ENCODE measurements around the gene KIF19. TPM values are rescaled to one million over a fixed set of nuclear protein-coding genes. Genes with fewer than 3 reads are reported as not detected.
A peak's percentile ranks its signal among the peaks of the same experiment; 100 is the strongest.

The KIF19 gene
- polyA plus RNA-seq, 4 donors: 0.45 to 4.5 (median 2.4) TPM

DNA sequence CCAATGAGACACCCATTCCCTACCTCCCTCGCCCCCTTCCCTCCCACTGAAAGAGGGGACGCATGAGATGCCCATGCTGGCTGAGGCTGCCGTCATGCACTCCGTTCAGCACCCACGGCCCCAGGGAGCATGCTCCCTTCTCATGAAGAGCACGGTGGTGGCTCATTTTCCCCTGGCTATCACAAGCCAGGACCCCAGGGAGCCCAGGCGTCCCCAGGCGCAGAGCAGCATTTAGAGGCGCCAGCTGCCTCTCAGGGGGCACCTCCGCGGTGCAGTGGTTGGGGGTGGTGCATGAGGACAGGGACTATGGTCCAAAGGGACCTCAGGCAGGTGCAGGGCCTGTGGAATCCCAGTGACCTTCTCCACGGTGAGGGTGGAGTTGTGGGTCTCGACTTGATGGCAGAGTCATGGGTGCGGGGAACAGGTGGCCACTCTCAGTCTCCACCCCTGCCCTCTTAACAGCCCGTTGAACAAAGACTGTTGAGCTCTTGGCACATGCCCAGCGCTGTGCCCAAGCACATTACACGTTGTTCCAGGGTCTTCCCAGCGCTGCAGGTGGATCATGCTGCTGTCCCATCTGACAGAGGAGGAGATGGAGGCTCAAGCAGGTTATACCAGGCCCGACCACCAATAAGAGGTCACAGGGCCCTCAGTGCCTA, 13.6 kb downstream of the KIF19 start:
- Histone ChIP-seq H3K4me3 (ENCODE audit: low read depth in 1 of 3, low read length in 3 of 3) (no peak overlapping the region), H3K9me3 (ENCODE audit: control insufficient read depth in 2 of 2, insufficient read depth in 1 of 2, low read depth in 1 of 2, low read length in 1 of 2) (no peaks in the 10 kb centered on the region), H3K4me1 (ENCODE audit: control insufficient read depth in 3 of 3, insufficient read depth in 2 of 3, low read depth in 1 of 3, low read length in 2 of 3) (no peaks in the 10 kb centered on the region), H3K27ac (ENCODE audit: low read depth in 1 of 3, low read length in 2 of 3) (no peak overlapping the region), H3K27me3 (ENCODE audit: control insufficient read depth in 3 of 3, insufficient read depth in 3 of 3, low read length in 3 of 3) (peaks cover 0 to 4% (median 0%) of the 10 kb centered on the region in 3 donors), H3K36me3 (ENCODE audit: control insufficient read depth in 3 of 3, insufficient read depth in 2 of 3, low read depth in 1 of 3, low read length in 3 of 3) (no peaks in the 10 kb centered on the region)
- 73 to 85% (median 75%) methylated on average over 18 to 19 of the region's 19 CpGs for WGBS, 3 donors
- FAIRE-seq (no peak), DNase-seq (no peak)

DNA sequence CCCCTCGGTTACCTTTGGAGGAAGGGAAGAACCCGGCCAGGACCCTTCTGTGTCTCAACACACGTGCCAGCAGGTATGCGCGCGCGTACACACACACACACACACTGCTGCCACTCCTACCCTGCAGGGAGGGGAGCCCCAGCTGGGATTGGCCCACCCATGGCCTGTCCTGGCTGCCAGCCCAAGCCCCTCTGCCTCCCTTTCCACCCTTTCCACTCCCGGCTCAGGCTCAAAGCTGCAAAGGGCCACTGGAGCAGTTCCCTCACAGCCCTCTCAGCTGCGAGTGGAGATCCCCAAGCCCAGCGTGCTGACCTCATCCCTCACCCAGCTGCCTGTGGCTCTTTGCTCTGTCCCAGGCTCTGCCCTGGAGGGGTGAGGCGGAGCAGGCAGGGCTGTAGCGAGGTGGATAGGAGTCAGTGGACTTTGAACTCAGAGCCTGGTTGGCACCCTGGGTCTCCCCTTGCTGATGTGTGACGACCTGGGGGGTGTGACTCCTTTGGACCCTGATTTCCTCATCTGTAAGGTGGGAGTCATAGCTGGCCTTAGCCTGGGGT, 14.5 kb downstream of the KIF19 start:
- H3K4me3 ChIP-seq (ENCODE audit: low read depth in 1 of 3, low read length in 3 of 3): no peak overlapping the region
- FAIRE-seq: no peak
- DNase-seq: peak in 1 of 2 donors; percentile 37
- WGBS, 3 donors: 40 to 55% (median 40%) methylated on average over 10 to 13 of the region's 13 CpGs
- H3K4me1 ChIP-seq (ENCODE audit: control insufficient read depth in 3 of 3, insufficient read depth in 2 of 3, low read depth in 1 of 3, low read length in 2 of 3): no peaks in the 10 kb centered on the region
- no peaks in the 10 kb centered on the region for H3K9me3 ChIP-seq (ENCODE audit: control insufficient read depth in 2 of 2, insufficient read depth in 1 of 2, low read depth in 1 of 2, low read length in 1 of 2)
- H3K27me3 ChIP-seq (ENCODE audit: control insufficient read depth in 3 of 3, insufficient read depth in 3 of 3, low read length in 3 of 3): peaks cover 0 to 4% (median 0%) of the 10 kb centered on the region in 3 donors
- no peak overlapping the region for H3K27ac ChIP-seq (ENCODE audit: low read depth in 1 of 3, low read length in 2 of 3)
- H3K36me3 ChIP-seq (ENCODE audit: control insufficient read depth in 3 of 3, insufficient read depth in 2 of 3, low read depth in 1 of 3, low read length in 3 of 3): no peaks in the 10 kb centered on the region

DNA sequence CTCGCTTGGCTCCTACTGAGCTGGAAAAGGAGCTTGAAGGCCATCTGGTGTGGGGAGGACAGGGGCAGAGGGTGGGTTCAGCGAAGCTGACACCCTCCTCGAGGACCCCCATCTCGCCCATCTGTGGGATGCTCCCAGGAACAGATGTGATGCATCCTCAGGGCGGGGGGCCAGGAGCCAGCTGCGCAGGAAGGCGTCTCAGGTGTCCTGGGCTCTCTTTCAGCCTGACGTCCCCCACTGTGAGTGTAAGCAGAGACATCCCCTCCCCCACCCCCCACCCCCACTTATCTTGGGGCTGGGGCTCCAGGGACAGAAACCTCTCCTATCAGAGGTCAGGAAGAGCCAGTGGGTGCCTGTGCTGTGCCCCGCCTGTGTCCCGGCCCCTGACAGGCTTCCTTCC, 16.2 kb downstream of the KIF19 start:
- DNase-seq: no peak
- WGBS, 3 donors: 54 to 76% (median 58%) methylated on average over 9 to 10 of the region's 10 CpGs
- H3K9me3 ChIP-seq (ENCODE audit: control insufficient read depth in 2 of 2, insufficient read depth in 1 of 2, low read depth in 1 of 2, low read length in 1 of 2): no peaks in the 10 kb centered on the region
- H3K27ac ChIP-seq (ENCODE audit: low read depth in 1 of 3, low read length in 2 of 3): no peak overlapping the region
- H3K4me3 ChIP-seq (ENCODE audit: low read depth in 1 of 3, low read length in 3 of 3): no peak overlapping the region
- peaks cover 0 to 4% (median 0%) of the 10 kb centered on the region in 3 donors for H3K27me3 ChIP-seq (ENCODE audit: control insufficient read depth in 3 of 3, insufficient read depth in 3 of 3, low read length in 3 of 3)
- no peak for FAIRE-seq
- no peaks in the 10 kb centered on the region for H3K36me3 ChIP-seq (ENCODE audit: control insufficient read depth in 3 of 3, insufficient read depth in 2 of 3, low read depth in 1 of 3, low read length in 3 of 3)
- no peaks in the 10 kb centered on the region for H3K4me1 ChIP-seq (ENCODE audit: control insufficient read depth in 3 of 3, insufficient read depth in 2 of 3, low read depth in 1 of 3, low read length in 2 of 3)

DNA sequence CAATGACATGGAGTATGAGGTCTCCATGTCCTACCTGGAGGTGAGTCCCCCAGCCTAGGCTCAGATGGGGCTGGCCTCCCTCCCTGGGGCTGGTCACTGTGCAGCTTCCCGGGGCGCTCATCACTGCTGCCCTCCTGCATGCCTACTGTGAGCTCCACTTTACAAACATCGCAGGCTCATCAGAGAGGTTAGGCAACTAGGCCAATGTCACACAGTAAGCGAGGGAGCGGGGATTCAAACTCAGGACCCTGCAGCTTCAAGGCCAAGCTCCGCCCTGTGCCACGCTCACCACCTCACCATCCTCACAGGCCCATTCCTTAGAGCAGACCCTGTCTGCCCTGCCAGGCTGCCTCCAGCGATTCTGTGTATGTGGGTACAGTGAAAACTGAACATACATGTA, 17.1 kb downstream of the KIF19 start:
- FAIRE-seq: no peak
- no peak overlapping the region for H3K27ac ChIP-seq (ENCODE audit: low read depth in 1 of 3, low read length in 2 of 3)

DNA sequence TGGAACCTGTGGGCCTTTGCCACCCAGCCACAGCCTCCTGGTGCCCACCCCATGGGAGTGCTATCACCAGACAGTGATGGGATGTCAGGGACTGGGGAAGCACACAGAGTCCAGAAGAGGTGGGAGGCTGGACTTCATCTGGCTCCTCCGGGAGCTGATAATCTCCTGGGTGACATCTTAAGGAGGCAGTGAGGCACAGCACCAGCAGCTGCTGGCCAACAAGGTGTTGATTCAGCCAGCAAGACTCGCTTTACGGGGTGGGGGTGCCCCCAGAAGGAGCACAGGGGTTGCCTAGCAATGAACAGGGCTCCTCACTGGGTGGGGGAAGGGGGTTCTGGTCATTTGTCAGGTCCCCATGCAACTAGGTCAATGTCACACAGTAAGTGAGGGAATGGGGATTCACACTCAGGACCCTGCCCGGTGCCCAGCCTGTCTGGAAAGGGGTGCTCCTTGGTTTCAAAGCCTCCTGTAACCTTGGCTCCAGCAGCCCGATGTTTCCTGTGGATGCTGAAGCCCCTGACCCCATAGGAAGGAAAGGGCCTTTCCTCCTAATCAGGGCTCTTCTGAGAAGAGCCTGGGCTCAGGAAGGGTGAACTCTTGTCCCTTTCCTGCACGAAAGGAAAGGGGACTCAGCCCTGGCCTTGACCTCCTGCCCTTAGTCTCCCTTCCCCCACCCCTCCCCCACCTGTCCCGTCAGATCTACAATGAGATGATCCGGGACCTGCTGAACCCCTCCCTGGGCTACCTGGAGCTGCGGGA, 17.7 kb downstream of the KIF19 start:
- Histone ChIP-seq H3K36me3 (ENCODE audit: control insufficient read depth in 3 of 3, insufficient read depth in 2 of 3, low read depth in 1 of 3, low read length in 3 of 3) (no peaks in the 10 kb centered on the region), H3K9me3 (ENCODE audit: control insufficient read depth in 2 of 2, insufficient read depth in 1 of 2, low read depth in 1 of 2, low read length in 1 of 2) (no peaks in the 10 kb centered on the region), H3K27me3 (ENCODE audit: control insufficient read depth in 3 of 3, insufficient read depth in 3 of 3, low read length in 3 of 3) (peaks cover 0 to 6% (median 0%) of the 10 kb centered on the region in 3 donors), H3K27ac (ENCODE audit: low read depth in 1 of 3, low read length in 2 of 3) (no peak overlapping the region), H3K4me1 (ENCODE audit: control insufficient read depth in 3 of 3, insufficient read depth in 2 of 3, low read depth in 1 of 3, low read length in 2 of 3) (no peaks in the 10 kb centered on the region), H3K4me3 (ENCODE audit: low read depth in 1 of 3, low read length in 3 of 3) (no peak overlapping the region)
- FAIRE-seq (no peak), DNase-seq (no peak)
- WGBS, 3 donors: 35 to 56% (median 36%) methylated on average over 9 of the region's 9 CpGs

More for the DNA sequence above, 17.1 kb downstream of the KIF19 start:
- no peaks in the 10 kb centered on the region for H3K4me1 ChIP-seq (ENCODE audit: control insufficient read depth in 3 of 3, insufficient read depth in 2 of 3, low read depth in 1 of 3, low read length in 2 of 3)
- no peak overlapping the region for H3K4me3 ChIP-seq (ENCODE audit: low read depth in 1 of 3, low read length in 3 of 3)
- DNase-seq: no peak
- WGBS, 3 donors: 81 to 87% (median 83%) methylated on average over 8 of the region's 8 CpGs
- H3K27me3 ChIP-seq (ENCODE audit: control insufficient read depth in 3 of 3, insufficient read depth in 3 of 3, low read length in 3 of 3): peaks cover 0 to 6% (median 0%) of the 10 kb centered on the region in 3 donors
- no peaks in the 10 kb centered on the region for H3K36me3 ChIP-seq (ENCODE audit: control insufficient read depth in 3 of 3, insufficient read depth in 2 of 3, low read depth in 1 of 3, low read length in 3 of 3)
- no peaks in the 10 kb centered on the region for H3K9me3 ChIP-seq (ENCODE audit: control insufficient read depth in 2 of 2, insufficient read depth in 1 of 2, low read depth in 1 of 2, low read length in 1 of 2)

DNA sequence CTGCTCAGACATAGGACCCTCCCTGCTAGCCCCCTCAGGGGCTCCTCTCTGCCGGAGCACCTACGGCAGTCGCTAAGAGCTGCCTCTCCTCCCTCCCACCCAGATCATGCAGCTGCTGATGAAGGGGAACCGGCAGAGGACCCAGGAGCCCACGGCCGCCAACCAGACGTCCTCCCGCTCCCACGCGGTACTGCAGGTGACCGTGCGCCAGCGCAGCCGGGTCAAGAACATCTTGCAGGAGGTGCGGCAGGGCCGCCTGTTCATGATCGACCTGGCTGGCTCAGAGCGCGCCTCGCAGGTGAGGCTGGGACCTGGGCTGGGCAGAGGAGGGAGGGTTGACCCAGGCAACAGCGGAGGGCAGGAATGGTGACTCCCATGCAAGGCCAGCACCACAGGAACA, 18.6 kb downstream of the KIF19 start:
- H3K27ac ChIP-seq (ENCODE audit: low read depth in 1 of 3, low read length in 2 of 3): no peak overlapping the region
- H3K4me3 ChIP-seq (ENCODE audit: low read depth in 1 of 3, low read length in 3 of 3): no peak overlapping the region
- H3K9me3 ChIP-seq (ENCODE audit: control insufficient read depth in 2 of 2, insufficient read depth in 1 of 2, low read depth in 1 of 2, low read length in 1 of 2): no peaks in the 10 kb centered on the region
- H3K36me3 ChIP-seq (ENCODE audit: control insufficient read depth in 3 of 3, insufficient read depth in 2 of 3, low read depth in 1 of 3, low read length in 3 of 3): no peaks in the 10 kb centered on the region
- DNase-seq: no peak
- FAIRE-seq: no peak
- H3K27me3 ChIP-seq (ENCODE audit: control insufficient read depth in 3 of 3, insufficient read depth in 3 of 3, low read length in 3 of 3): peaks cover 0 to 12% (median 0%) of the 10 kb centered on the region in 3 donors
- WGBS, 3 donors: 60 to 78% (median 64%) methylated on average over 19 to 21 of the region's 21 CpGs
- no peaks in the 10 kb centered on the region for H3K4me1 ChIP-seq (ENCODE audit: control insufficient read depth in 3 of 3, insufficient read depth in 2 of 3, low read depth in 1 of 3, low read length in 2 of 3)

DNA sequence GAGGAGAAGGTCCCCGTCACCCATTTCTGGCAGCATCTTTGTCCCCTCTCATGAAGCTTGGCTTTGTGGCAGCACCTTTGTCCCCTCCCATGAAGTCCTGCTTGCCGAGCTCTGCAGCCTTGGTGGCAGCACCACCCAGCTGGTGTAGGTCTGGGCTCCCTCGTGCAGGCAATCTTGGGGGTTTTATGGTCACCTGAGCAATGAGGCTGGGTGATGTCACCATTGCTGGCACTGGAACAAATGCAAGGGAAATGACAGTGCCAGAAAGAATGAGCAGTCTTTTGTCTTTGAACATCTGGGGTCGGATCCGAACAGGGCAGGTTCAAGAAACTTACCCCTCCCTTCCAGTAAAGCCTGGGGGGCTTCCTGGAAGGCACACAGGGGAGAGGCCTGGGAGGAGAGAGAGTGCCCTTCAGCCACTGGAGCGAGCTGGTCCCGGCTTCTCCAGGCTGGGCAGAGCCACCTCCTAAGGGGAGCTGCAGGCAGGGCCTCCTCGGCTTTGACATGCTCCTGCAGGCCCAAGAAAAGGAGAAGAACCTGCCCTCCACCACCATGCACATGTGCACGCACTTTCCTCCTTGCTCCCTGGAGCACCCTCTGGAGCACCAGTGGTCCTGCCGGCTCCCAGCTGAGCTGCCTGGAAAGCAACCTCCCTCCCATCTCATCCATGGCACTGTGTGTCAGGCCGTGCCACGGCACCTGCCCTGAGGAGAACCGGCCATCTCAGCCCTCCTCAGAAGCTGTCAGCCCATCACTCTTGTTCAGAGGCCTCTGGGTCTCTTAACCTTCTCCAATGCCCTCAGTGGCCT, 19.6 kb downstream of the KIF19 start:
- FAIRE-seq: no peak
- no peak for DNase-seq

DNA sequence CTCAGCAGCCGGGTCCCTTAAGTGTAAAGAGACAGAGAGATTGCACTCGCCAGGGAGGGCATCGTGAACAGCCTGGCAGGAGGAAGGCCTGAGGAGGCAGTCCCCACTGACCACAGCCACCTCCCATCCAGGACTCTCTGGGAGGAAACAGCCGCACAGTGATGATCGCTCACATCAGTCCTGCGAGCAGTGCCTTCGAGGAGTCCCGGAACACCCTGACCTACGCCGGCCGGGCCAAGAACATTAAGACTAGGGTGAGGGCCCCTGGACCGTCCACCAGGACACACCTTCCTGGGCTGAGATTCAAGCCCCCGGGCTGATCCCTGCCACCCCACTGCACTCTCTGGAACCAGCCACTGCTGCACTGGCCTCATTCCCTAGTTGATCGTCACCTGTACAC, 21.6 kb downstream of the KIF19 start:
- H3K27me3 ChIP-seq (ENCODE audit: control insufficient read depth in 3 of 3, insufficient read depth in 3 of 3, low read length in 3 of 3): peaks cover 3 to 35% (median 5%) of the 10 kb centered on the region in 3 donors

More for the DNA sequence above, 19.6 kb downstream of the KIF19 start:
- no peaks in the 10 kb centered on the region for H3K4me1 ChIP-seq (ENCODE audit: control insufficient read depth in 3 of 3, insufficient read depth in 2 of 3, low read depth in 1 of 3, low read length in 2 of 3)
- 56 to 72% (median 57%) methylated on average over 13 of the region's 13 CpGs for WGBS, 3 donors
- H3K36me3 ChIP-seq (ENCODE audit: control insufficient read depth in 3 of 3, insufficient read depth in 2 of 3, low read depth in 1 of 3, low read length in 3 of 3): no peaks in the 10 kb centered on the region
- peaks cover 0 to 18% (median 0%) of the 10 kb centered on the region in 3 donors for H3K27me3 ChIP-seq (ENCODE audit: control insufficient read depth in 3 of 3, insufficient read depth in 3 of 3, low read length in 3 of 3)
- no peak overlapping the region for H3K4me3 ChIP-seq (ENCODE audit: low read depth in 1 of 3, low read length in 3 of 3)
- no peaks in the 10 kb centered on the region for H3K9me3 ChIP-seq (ENCODE audit: control insufficient read depth in 2 of 2, insufficient read depth in 1 of 2, low read depth in 1 of 2, low read length in 1 of 2)
- no peak overlapping the region for H3K27ac ChIP-seq (ENCODE audit: low read depth in 1 of 3, low read length in 2 of 3)

More for the DNA sequence above, 21.6 kb downstream of the KIF19 start:
- Histone ChIP-seq H3K4me1 (ENCODE audit: control insufficient read depth in 3 of 3, insufficient read depth in 2 of 3, low read depth in 1 of 3, low read length in 2 of 3) (no peaks in the 10 kb centered on the region), H3K4me3 (ENCODE audit: low read depth in 1 of 3, low read length in 3 of 3) (no peak overlapping the region), H3K9me3 (ENCODE audit: control insufficient read depth in 2 of 2, insufficient read depth in 1 of 2, low read depth in 1 of 2, low read length in 1 of 2) (no peaks in the 10 kb centered on the region), H3K27ac (ENCODE audit: low read depth in 1 of 3, low read length in 2 of 3) (no peak overlapping the region), H3K36me3 (ENCODE audit: control insufficient read depth in 3 of 3, insufficient read depth in 2 of 3, low read depth in 1 of 3, low read length in 3 of 3) (no peaks in the 10 kb centered on the region)
- WGBS, 3 donors: 79 to 83% (median 82%) methylated on average over 14 of the region's 14 CpGs
- FAIRE-seq (no peak), DNase-seq (no peak)

Measured in small intestine (tissue), 7 donors.